GM21717 (cell line): Measurements from ENCODE around the gene UBQLNL.

ENCODE experiments used
- ATAC-seq: cut with Tn5 transposase; IDR thresholded peaks from one replicate; pipeline ENCODE4 v1.9.1; 2021; ENCODE audit warnings: mild to moderate bottlenecking, moderate library complexity; ENCODE audit not compliant: unreplicated experiment

The UBQLNL gene

DNA sequence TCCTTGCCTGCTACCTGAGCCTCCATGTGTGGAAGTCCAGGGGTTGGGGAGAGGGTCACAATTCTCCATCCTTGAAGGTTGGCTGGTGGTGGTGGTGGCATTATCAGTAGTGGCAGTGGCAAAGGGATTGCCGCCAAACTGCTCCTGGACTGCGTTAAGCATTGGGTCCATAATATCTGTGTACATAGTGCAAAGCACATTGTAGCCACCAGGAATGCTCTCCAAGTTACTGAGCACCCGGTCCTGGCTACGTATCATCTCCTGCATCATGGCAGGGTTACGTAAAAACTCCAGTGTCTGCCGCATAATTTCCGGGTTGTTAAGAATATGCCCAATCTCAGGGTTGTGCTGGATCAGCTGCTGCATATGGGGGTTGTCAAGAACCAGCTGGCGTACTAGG, 7.9 kb downstream of the UBQLNL start:
- ATAC-seq = no peak

- no peak for ATAC-seq
Measured at GRCh38 chr11:5507933-5508305, 8.6 kb downstream of the UBQLNL start.

DNA sequence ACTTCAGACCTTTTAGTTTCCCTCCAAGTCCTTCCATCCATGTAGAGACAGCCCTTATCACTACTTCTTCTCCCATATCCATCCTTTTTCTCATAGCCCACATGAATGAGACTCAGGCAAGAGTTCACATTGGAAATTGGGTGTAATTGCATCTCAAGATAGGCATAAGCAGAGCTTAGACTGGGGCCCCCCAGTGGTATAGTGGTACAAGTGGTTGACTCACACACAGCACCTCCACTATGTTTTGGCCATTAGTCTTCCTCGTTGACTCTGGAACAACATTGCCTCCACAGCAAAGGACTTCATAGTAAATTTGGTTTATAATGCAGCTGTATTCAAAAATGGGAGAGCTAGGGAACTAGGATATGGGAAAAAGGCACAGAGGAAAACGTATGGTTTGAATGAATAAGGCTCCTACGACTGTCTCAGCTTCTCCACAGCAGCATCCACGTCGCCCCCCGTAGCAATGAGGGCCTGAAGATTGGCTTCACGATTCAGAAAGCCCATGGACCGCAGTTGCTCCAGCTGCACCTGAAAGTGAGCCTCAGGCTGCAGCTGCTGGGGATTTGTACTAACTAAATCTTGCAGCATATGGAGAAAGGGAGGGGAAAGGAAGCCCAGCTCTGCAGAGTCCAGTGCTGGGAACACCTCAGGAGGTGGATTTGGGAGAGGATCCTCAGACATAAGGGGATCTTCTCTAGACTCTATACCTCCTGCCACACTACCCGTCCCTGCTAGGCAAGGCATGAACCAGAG, 9.1 kb downstream of the UBQLNL start:
- ATAC-seq = no peak

- ATAC-seq = no peak
Measured at GRCh38 chr11:5505363-5506048, 11.0 kb downstream of the UBQLNL start.

- no peak for ATAC-seq
Measured at GRCh38 chr11:5504403-5504921, 12.0 kb downstream of the UBQLNL start.

DNA sequence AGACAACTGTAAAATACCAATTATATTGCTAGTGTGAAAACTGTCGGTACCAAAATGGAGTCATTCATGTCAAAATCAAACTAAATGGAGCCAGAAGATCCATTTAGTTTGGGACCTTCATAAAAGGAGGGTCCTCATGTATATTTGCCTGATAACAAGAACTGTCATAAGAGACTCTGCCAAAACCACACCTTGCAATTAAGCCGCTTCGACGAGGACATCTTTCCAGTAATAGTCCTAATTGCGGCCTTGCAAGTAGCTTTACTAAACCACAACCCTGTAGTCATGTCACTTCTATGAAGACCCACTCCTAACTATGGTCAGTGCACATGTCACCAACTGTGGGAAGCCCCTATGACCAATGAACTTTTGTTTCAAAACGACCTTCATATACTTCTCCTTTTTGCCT, 16.1 kb downstream of the UBQLNL start:
- ATAC-seq = no peak

DNA sequence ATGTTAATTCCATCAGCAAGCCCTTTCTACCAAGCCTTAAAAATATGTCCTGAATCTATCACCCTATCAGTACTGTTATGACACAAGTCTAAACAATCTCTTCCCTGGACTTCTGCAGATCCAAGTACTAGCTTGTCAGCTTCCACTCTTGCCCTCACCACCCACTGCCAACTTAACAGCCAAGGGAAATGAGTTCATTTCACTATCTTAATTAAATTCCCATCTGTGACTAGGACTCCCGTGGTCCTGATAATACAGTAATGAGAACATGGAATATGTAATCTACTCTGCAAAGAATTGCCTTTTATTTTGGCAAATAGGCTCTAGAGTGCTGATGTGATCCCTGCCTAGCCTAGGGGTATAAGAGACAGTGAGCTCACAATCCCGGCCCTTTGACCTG, 16.8 kb downstream of the UBQLNL start:
- ATAC-seq = no peak

DNA sequence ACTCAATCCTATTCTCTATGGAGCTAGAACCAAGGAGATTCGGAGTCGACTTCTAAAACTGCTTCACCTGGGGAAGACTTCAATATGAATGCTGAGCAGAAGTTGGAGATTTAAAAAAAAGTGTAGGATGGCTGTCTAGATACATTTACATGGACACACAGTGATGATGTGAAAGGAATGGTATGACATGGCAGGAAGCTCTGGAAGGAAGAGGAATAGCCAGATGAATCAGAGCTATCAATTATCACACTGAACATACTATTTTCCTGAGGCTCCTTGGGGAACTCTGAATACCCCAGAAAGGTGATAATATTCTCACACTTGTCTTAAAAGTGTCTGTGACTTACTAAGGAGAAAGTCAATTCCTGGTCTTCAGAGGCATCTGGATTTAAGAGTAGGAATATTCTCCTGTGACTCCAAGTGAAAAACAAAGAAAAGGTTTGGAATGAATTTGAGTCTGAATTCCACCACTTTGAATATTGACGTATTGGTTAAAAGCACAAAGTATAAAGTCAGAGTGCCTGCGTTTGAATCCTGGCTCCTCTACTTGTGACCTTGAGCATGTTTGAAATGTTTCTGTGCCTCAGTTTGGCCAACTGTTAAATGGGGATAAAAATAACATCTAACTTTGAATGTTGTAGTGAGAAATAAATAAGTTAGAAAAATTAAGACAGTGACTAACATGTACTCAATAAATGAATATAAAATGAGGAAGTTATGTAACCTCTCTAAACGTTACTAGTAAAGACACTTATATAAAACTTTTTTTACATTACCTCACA, 26.7 kb downstream of the UBQLNL start:
- no peak for ATAC-seq

DNA sequence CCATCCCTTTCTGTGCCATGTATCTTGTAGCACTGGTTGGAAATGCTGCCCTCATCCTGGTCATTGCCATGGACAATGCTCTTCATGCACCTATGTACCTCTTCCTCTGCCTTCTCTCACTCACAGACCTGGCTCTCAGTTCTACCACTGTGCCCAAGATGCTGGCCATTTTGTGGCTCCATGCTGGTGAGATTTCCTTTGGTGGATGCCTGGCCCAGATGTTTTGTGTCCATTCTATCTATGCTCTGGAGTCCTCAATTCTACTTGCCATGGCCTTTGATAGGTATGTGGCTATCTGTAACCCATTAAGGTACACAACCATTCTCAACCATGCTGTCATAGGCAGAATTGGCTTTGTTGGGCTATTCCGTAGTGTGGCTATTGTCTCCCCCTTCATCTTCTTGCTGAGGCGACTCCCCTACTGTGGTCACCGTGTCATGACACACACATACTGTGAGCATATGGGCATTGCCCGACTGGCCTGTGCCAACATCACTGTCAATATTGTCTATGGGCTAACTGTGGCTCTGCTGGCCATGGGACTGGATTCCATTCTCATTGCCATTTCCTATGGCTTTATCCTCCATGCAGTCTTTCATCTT, 27.6 kb downstream of the UBQLNL start:
- no peak for ATAC-seq

DNA sequence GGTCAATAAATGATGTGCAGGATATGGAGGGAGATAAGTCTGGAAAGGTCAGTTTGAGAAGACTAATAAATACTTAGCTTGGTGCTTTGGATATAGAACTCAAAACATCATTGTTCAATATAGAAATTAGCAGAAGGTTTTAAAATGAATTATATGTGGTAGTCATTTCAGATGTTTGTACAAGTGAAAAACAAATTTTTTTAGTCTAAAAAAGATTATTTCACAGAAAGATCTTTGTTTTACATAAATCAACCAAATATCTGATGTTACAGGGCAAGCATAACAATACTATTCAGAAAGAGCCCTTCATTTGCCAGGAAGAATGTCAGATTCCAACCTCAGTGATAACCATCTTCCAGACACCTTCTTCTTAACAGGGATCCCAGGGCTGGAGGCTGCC, 28.1 kb downstream of the UBQLNL start, which contains the start of gene OR52D1:
Gene OR52D1 (plus strand): TSS at position 301 of the 400 bp plus-strand sequence. CDS start 22 bp downstream, at position 323.
- no peak for ATAC-seq

- no peak for ATAC-seq
Measured at GRCh38 chr11:5486421-5486820, 30.1 kb downstream of the UBQLNL start.

GRCh38 chr11:5486003-5486402, 30.5 kb downstream of the UBQLNL start:
- ATAC-seq = no peak

GRCh38 chr11:5476186-5476819, 40.2 kb downstream of the UBQLNL start:
- ATAC-seq = peak; percentile 79

GRCh38 chr11:5473921-5474320, 42.6 kb downstream of the UBQLNL start:
- no peak for ATAC-seq

GRCh38 chr11:5467527-5467926, 49.0 kb downstream of the UBQLNL start:
- ATAC-seq = no peak
